ENCODE results near the gene MRM2. TPM values are rescaled to one million over a fixed set of nuclear protein-coding genes. Genes with fewer than 3 reads are reported as not detected.

MRM2 gene
- total and polyA plus RNA-seq, 4 donors: 9.7 to 14.9 (median 11.8) TPM

DNA sequence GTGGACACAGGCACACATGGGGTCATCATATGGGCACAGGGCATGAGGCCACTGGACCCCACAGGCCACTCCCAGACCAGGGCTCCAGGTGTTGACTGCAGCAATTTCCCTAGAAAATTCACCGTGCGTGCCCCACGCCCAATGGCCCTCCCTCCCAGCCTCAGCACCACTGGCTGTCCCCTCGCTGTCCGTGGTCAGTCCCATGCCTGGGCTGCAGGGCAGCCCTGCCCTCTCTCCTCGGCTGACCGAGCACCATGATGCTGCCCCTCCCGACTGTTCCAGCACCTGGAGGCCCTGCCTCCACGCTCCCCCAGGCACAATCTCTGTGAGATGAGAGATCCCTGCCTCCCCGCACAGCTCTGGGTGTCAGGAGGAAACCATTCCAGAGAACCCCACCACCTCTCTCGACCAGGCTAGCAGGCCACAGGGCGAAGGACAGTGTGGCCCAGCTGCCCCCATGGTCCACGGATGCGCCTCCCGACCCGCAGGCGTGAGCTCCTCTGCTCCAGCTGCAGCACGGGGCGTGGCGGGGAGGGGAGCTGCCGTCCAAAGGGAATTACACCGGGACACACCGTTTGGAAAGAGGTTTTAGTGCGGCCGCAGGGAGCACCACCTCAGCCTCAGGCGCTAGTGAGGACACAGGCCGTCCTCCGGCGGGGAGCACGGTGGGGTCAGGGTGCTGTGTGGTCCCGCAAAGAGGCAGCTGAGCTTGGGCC lies 12.6 kb upstream of the MRM2 start:
- Histone ChIP-seq H3K9ac (ENCODE audit: low read depth in 1 of 2, low read length in 2 of 2) (no peak overlapping the region), H3K27ac (ENCODE audit: low read depth in 1 of 2, low read length in 2 of 2) (no peak overlapping the region), H3K4me1 (ENCODE audit: control insufficient read depth in 4 of 4, insufficient read depth in 4 of 4, low read length in 3 of 4) (no peaks in the 10 kb centered on the region), H3K4me3 (ENCODE audit: low read depth in 1 of 3, low read length in 3 of 3) (no peak overlapping the region), H3K9me3 (ENCODE audit: control insufficient read depth in 4 of 4, low read length in 3 of 4) (no peaks in the 10 kb centered on the region), H3K27me3 (ENCODE audit: control insufficient read depth in 4 of 4, insufficient read depth in 4 of 4, low read length in 3 of 4) (no peaks in the 10 kb centered on the region), H3K36me3 (ENCODE audit: control insufficient read depth in 4 of 4, insufficient read depth in 3 of 4, low read depth in 1 of 4, low read length in 3 of 4) (peaks cover 0 to 15% (median 2%) of the 10 kb centered on the region in 4 donors)
- TF ChIP-seq, protein P1, sequence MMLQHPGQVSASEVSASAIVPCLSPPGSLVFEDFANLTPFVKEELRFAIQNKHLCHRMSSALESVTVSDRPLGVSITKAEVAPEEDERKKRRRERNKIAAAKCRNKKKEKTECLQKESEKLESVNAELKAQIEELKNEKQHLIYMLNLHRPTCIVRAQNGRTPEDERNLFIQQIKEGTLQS (IDR thresholded peaks at IDR 0.05): no peak
- TF ChIP-seq RAD21 (IDR thresholded peaks at IDR 0.05): no peak
- no peak for TF ChIP-seq SP1 (IDR thresholded peaks at IDR 0.05)
- no peak for TF ChIP-seq NR2F2 (IDR thresholded peaks at IDR 0.05)
- no peak for TF ChIP-seq EGR1 (IDR thresholded peaks at IDR 0.05; ENCODE audit: low read depth in 2 of 2)
- TF ChIP-seq JUND (IDR thresholded peaks at IDR 0.05): no peak
- no peak for TF ChIP-seq HNF4A (conservative IDR thresholded peaks at IDR 0.05)
- TF ChIP-seq GABPA (IDR thresholded peaks at IDR 0.05 in 1 of 2, conservative IDR thresholded peaks at IDR 0.05 in 1 of 2): no peak
- no peak for TF ChIP-seq FOXA1 (IDR thresholded peaks at IDR 0.05)
- no peak for TF ChIP-seq YY1 (IDR thresholded peaks at IDR 0.05)
- TF ChIP-seq, protein P2, sequence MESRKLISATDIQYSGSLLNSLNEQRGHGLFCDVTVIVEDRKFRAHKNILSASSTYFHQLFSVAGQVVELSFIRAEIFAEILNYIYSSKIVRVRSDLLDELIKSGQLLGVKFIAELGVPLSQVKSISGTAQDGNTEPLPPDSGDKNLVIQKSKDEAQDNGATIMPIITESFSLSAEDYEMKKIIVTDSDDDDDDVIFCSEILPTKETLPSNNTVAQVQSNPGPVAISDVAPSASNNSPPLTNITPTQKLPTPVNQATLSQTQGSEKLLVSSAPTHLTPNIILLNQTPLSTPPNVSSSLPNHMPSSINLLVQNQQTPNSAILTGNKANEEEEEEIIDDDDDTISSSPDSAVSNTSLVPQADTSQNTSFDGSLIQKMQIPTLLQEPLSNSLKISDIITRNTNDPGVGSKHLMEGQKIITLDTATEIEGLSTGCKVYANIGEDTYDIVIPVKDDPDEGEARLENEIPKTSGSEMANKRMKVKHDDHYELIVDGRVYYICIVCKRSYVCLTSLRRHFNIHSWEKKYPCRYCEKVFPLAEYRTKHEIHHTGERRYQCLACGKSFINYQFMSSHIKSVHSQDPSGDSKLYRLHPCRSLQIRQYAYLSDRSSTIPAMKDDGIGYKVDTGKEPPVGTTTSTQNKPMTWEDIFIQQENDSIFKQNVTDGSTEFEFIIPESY (IDR thresholded peaks at IDR 0.05): no peak
- TF ChIP-seq TAF1 (conservative IDR thresholded peaks at IDR 0.05): no peak
- TF ChIP-seq, protein P3, sequence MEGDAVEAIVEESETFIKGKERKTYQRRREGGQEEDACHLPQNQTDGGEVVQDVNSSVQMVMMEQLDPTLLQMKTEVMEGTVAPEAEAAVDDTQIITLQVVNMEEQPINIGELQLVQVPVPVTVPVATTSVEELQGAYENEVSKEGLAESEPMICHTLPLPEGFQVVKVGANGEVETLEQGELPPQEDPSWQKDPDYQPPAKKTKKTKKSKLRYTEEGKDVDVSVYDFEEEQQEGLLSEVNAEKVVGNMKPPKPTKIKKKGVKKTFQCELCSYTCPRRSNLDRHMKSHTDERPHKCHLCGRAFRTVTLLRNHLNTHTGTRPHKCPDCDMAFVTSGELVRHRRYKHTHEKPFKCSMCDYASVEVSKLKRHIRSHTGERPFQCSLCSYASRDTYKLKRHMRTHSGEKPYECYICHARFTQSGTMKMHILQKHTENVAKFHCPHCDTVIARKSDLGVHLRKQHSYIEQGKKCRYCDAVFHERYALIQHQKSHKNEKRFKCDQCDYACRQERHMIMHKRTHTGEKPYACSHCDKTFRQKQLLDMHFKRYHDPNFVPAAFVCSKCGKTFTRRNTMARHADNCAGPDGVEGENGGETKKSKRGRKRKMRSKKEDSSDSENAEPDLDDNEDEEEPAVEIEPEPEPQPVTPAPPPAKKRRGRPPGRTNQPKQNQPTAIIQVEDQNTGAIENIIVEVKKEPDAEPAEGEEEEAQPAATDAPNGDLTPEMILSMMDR (IDR thresholded peaks at IDR 0.05; ENCODE audit: low read depth, low read length, missing input control): no peak
- DNase-seq (ENCODE audit: low spot score): no peak
- WGBS: 95% methylated on average over 31 of the region's 31 CpGs

DNA sequence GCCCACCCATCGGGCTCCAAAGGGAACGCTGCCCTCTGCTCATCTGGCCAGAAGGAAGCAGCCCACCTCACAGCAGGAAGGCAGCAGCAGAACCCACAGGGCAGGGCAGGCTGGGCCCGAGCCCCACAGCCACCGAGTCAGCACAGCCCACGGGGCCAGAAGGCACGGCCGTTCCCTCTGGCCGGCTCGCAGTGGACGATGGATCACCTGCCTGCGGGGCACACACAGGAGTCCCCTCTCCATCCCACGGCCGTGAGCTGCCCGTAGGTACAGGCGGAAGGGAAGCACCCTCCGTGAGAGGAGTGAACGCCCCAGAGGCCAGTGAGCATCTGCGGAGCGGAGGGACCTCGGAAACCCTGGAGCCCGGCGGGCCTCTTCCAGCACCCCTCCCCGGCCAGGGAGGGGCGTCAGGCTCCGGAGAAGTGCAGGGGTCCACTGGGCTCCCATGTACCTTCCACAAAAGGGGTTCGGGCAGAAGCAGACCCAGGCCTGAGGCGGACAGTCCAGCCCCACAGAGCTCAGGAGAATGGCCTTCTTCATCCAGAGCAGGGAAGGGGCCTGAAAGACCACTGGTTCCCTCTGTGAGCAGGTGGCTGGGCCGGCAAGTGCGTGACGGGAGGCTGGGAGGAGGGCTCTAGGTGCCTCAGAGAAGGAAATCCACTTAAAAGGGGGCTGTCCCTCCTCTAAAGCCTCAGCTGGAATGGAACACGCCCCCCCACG lies 11.7 kb upstream of the MRM2 start:
- H3K9ac ChIP-seq (ENCODE audit: low read depth in 1 of 2, low read length in 2 of 2): no peak overlapping the region
- H3K9me3 ChIP-seq (ENCODE audit: control insufficient read depth in 4 of 4, low read length in 3 of 4): no peaks in the 10 kb centered on the region
- 96% methylated on average over 32 of the region's 32 CpGs for WGBS
- no peak overlapping the region for H3K4me3 ChIP-seq (ENCODE audit: low read depth in 1 of 3, low read length in 3 of 3)
- H3K36me3 ChIP-seq (ENCODE audit: control insufficient read depth in 4 of 4, insufficient read depth in 3 of 4, low read depth in 1 of 4, low read length in 3 of 4): peaks cover 0 to 15% (median 2%) of the 10 kb centered on the region in 4 donors
- no peak overlapping the region for H3K27ac ChIP-seq (ENCODE audit: low read depth in 1 of 2, low read length in 2 of 2)
- H3K27me3 ChIP-seq (ENCODE audit: control insufficient read depth in 4 of 4, insufficient read depth in 4 of 4, low read length in 3 of 4): no peaks in the 10 kb centered on the region
- no peak for DNase-seq (ENCODE audit: low spot score)
- H3K4me1 ChIP-seq (ENCODE audit: control insufficient read depth in 4 of 4, insufficient read depth in 4 of 4, low read length in 3 of 4): no peaks in the 10 kb centered on the region
- TF ChIP-seq, protein P4, sequence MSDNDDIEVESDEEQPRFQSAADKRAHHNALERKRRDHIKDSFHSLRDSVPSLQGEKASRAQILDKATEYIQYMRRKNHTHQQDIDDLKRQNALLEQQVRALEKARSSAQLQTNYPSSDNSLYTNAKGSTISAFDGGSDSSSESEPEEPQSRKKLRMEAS (IDR thresholded peaks at IDR 0.05): no peak
- TF ChIP-seq, protein P3 (IDR thresholded peaks at IDR 0.05; ENCODE audit: low read depth, low read length, missing input control): no peak
- TF ChIP-seq GABPA (IDR thresholded peaks at IDR 0.05 in 1 of 2, conservative IDR thresholded peaks at IDR 0.05 in 1 of 2) (no peak), RXRA (IDR thresholded peaks at IDR 0.05) (no peak), YY1 (IDR thresholded peaks at IDR 0.05) (no peak), SP1 (IDR thresholded peaks at IDR 0.05) (no peak), EGR1 (IDR thresholded peaks at IDR 0.05; ENCODE audit: low read depth in 2 of 2) (no peak), RAD21 (IDR thresholded peaks at IDR 0.05) (no peak), FOXA2 (IDR thresholded peaks at IDR 0.05) (no peak), JUND (IDR thresholded peaks at IDR 0.05) (no peak), NR2F2 (IDR thresholded peaks at IDR 0.05) (no peak), TAF1 (conservative IDR thresholded peaks at IDR 0.05) (no peak), FOXA1 (IDR thresholded peaks at IDR 0.05) (no peak), HNF4A (conservative IDR thresholded peaks at IDR 0.05) (no peak)
- TF ChIP-seq, protein P1 (IDR thresholded peaks at IDR 0.05): no peak
- TF ChIP-seq, protein P2 (IDR thresholded peaks at IDR 0.05): no peak
